Nephron progenitor cell (in vitro differentiated cells): ENCODE data around the gene NECAB2.
A peak's percentile ranks its signal among the peaks of the same experiment; 100 is the strongest.

Experiments used
- DNase-seq: peaks from one replicate; pipeline ENCODE4 v3.0.0; 2021
- H3K27ac Mint-ChIP-seq: 2 replicates; pipeline ENCODE4 v1.8.0; 2021; ENCODE audit warnings: mild to moderate bottlenecking, moderate library complexity, mixed read lengths
- H3K27me3 Mint-ChIP-seq: 2 replicates; pipeline ENCODE4 v1.8.0; 2021; ENCODE audit warnings: mild to moderate bottlenecking, low read depth, mixed read lengths; ENCODE audit not compliant: poor library complexity
- H3K36me3 Mint-ChIP-seq: 2 replicates; pipeline ENCODE4 v1.8.0; 2021; ENCODE audit warnings: low read depth, mixed read lengths
- H3K4me1 Mint-ChIP-seq: 2 replicates; pipeline ENCODE4 v1.8.0; 2021; ENCODE audit warnings: mixed read lengths
- H3K4me3 Mint-ChIP-seq: 2 replicates; pipeline ENCODE4 v1.8.0; 2021; ENCODE audit warnings: mild to moderate bottlenecking, moderate library complexity, mixed read lengths
- H3K9me3 Mint-ChIP-seq: 2 replicates; pipeline ENCODE4 v1.8.0; 2021; ENCODE audit warnings: mild to moderate bottlenecking, moderate library complexity, mixed read lengths
- CTCF ChIP-seq: fragments of 200-600 bp; sonication (generic); IDR thresholded peaks from 2 replicates; pipeline ENCODE4 v1.5.0; 2021; ENCODE audit warnings: antibody characterized with exemption

Gene NECAB2

GRCh38 chr16:84013787-84014569, 45.9 kb downstream of the NECAB2 start:
- H3K4me1 Mint-ChIP-seq, result peaks cover 11% of the 10 kb centered on the region
- H3K27me3 Mint-ChIP-seq, result peaks cover 17% of the 10 kb centered on the region
- no peak overlapping the region for H3K27ac Mint-ChIP-seq
- H3K9me3 Mint-ChIP-seq, result peaks cover 21% of the 10 kb centered on the region
- DNase-seq, result peak; percentile 93
- H3K4me3 Mint-ChIP-seq, result no peak overlapping the region
- TF ChIP-seq CTCF, result no peak
- no peaks in the 10 kb centered on the region for H3K36me3 Mint-ChIP-seq

GRCh38 chr16:84014570-84015327, 46.7 kb downstream of the NECAB2 start:
- H3K27ac Mint-ChIP-seq, result no peak overlapping the region
- no peak for TF ChIP-seq CTCF
- no peak overlapping the region for H3K4me3 Mint-ChIP-seq
- H3K36me3 Mint-ChIP-seq, result peaks cover 6% of the 10 kb centered on the region
- H3K27me3 Mint-ChIP-seq, result peaks cover 16% of the 10 kb centered on the region
- H3K4me1 Mint-ChIP-seq, result peaks cover 11% of the 10 kb centered on the region
- H3K9me3 Mint-ChIP-seq, result peaks cover 28% of the 10 kb centered on the region
- no peak for DNase-seq

- peaks cover 34% of the 10 kb centered on the region for H3K9me3 Mint-ChIP-seq
- peaks cover 6% of the 10 kb centered on the region for H3K36me3 Mint-ChIP-seq
- DNase-seq, result no peak
- TF ChIP-seq CTCF, result no peak
- H3K4me1 Mint-ChIP-seq, result peaks cover 11% of the 10 kb centered on the region
- H3K27ac Mint-ChIP-seq, result no peak overlapping the region
- H3K27me3 Mint-ChIP-seq, result peaks cover 12% of the 10 kb centered on the region
- no peak overlapping the region for H3K4me3 Mint-ChIP-seq
These were observed 47.4 kb downstream of the NECAB2 start for GRCh38 chr16:84015399-84015798.

GRCh38 chr16:84016477-84016876, 48.4 kb downstream of the NECAB2 start:
- Mint-ChIP-seq H3K4me1 (peaks cover 7% of the 10 kb centered on the region), H3K4me3 (no peak overlapping the region), H3K27me3 (peaks cover 12% of the 10 kb centered on the region), H3K36me3 (peaks cover 12% of the 10 kb centered on the region), H3K9me3 (peaks cover 44% of the 10 kb centered on the region), H3K27ac (no peak overlapping the region)
- TF ChIP-seq CTCF, result no peak
- DNase-seq, result no peak

GRCh38 chr16:84018710-84019109, 50.7 kb downstream of the NECAB2 start:
- peaks cover 64% of the 10 kb centered on the region for H3K9me3 Mint-ChIP-seq
- DNase-seq, result no peak
- H3K36me3 Mint-ChIP-seq, result peaks cover 15% of the 10 kb centered on the region
- no peak overlapping the region for H3K4me3 Mint-ChIP-seq
- H3K27me3 Mint-ChIP-seq, result peaks cover 9% of the 10 kb centered on the region
- peaks cover 19% of the 10 kb centered on the region for H3K4me1 Mint-ChIP-seq
- H3K27ac Mint-ChIP-seq, result no peak overlapping the region
- TF ChIP-seq CTCF, result no peak
